HepG2 (cell line): ENCODE results near the gene GJA5. TPM values are rescaled to one million over a fixed set of nuclear protein-coding genes. Genes with fewer than 3 reads are reported as not detected.

Experiments
- ASH2L ChIP-seq: fragments of 300-600, 200-600 bp; sonication (generic); IDR thresholded peaks from 2 replicates; pipeline ENCODE4 v1.7.0; 2017; ENCODE audit warnings: low read depth, mild to moderate bottlenecking, moderate library complexity, mixed read lengths, low read length; ENCODE audit not compliant: insufficient read length
- DNMT3B ChIP-seq: conservative IDR thresholded peaks from 2 replicates; pipeline ENCODE4 v1.6.1; 2016; ENCODE audit warnings: missing biosample characterization, control low read depth
- E2F1 ChIP-seq: sonication (generic); formaldehyde crosslinking; IDR thresholded peaks from 2 replicates; pipeline ENCODE4 v1.5.0; 2020; ENCODE audit warnings: missing genetic modification reagents
- EHMT2 ChIP-seq: fragments of 200-600 bp; sonication (generic); IDR thresholded peaks from 2 replicates; pipeline ENCODE4 v1.7.0; 2017; ENCODE audit warnings: antibody characterized with exemption, low read depth, low read length, borderline replicate concordance
- EP300 ChIP-seq, 3 experiments: sonication (generic) in 1 of 3; formaldehyde crosslinking in 1 of 3; IDR thresholded peaks; 2 replicates each; pipeline versions ENCODE4 v1.5.1 to v1.6.1; 2011 to 2020; ENCODE audit warnings: low read depth in 2 of 3, low read length in 2 of 3, borderline replicate concordance in 1 of 3, improper control_type of control experiment in 1 of 3, mild to moderate bottlenecking in 1 of 3, missing genetic modification reagents in 1 of 3, moderate library complexity in 1 of 3
- FOXA3 ChIP-seq: IDR thresholded peaks from 2 replicates; pipeline ENCODE4 v1.6.1; 2016; ENCODE audit warnings: missing genetic modification reagents, missing compliant biosample characterization
- LBX2 ChIP-seq: sonication (generic); formaldehyde crosslinking; IDR thresholded peaks from 2 replicates; pipeline ENCODE4 v1.5.0; 2020; ENCODE audit warnings: missing genetic modification reagents, mild to moderate bottlenecking, borderline replicate concordance
- POLR2AphosphoS5 ChIP-seq: IDR thresholded peaks from 2 replicates; pipeline ENCODE4 v1.6.1; 2012; ENCODE audit warnings: low read depth, low read length
- RAD51 ChIP-seq: fragments of 450-650 bp; IDR thresholded peaks from 2 replicates; pipeline ENCODE4 v1.6.1; 2016; ENCODE audit warnings: borderline replicate concordance
- SCMH1 ChIP-seq: sonication (generic); formaldehyde crosslinking; IDR thresholded peaks from 2 replicates; pipeline ENCODE4 v1.9.0; 2021; ENCODE audit warnings: missing genetic modification reagents, mild to moderate bottlenecking, borderline replicate concordance
- ZFP82 ChIP-seq: sonication (generic); formaldehyde crosslinking; IDR thresholded peaks from 2 replicates; pipeline ENCODE4 v1.5.1; 2020; ENCODE audit warnings: mild to moderate bottlenecking, missing genetic modification reagents, borderline replicate concordance
- ZNF160 ChIP-seq: sonication (generic); formaldehyde crosslinking; IDR thresholded peaks from 2 replicates; pipeline ENCODE4 v1.8.0; 2022; ENCODE audit warnings: mild to moderate bottlenecking, inconsistent platforms, missing genetic modification reagents
- ZNF407 ChIP-seq: sonication (generic); formaldehyde crosslinking; IDR thresholded peaks from one replicate; pipeline ENCODE4 v1.5.1; 2020; ENCODE audit warnings: mild to moderate bottlenecking, missing genetic modification reagents; ENCODE audit errors: not compliant biosample characterization
- ZNF557 ChIP-seq: sonication (generic); formaldehyde crosslinking; IDR thresholded peaks from 2 replicates; pipeline ENCODE4 v1.4.0; 2020; ENCODE audit warnings: missing genetic modification reagents
- ZNF589 ChIP-seq: sonication (generic); formaldehyde crosslinking; conservative IDR thresholded peaks from 2 replicates; pipeline ENCODE4 v1.8.0; 2022; ENCODE audit warnings: mild to moderate bottlenecking, moderate library complexity, missing genetic modification reagents
- ZNF75D ChIP-seq: sonication (generic); formaldehyde crosslinking; IDR thresholded peaks from 2 replicates; pipeline ENCODE4 v1.8.1; 2023; ENCODE audit warnings: missing genetic modification reagents, mild to moderate bottlenecking, borderline replicate concordance
- ZNF770 ChIP-seq: sonication (generic); formaldehyde crosslinking; IDR thresholded peaks from 2 replicates; pipeline ENCODE4 v1.5.0; 2020; ENCODE audit warnings: mild to moderate bottlenecking, missing genetic modification reagents
- polyA plus RNA-seq, 8 experiments: library from polyadenylated mRNA; depleted of rRNA in 3 of 8; stranded (reverse) in 7 of 8; unstranded in 1 of 8; fragments of >200 nt; fragmentation: Illumina TruSeq in 4 of 8; extraction: Trizol in 4 of 8; gene quantifications; 2 replicates each; pipeline versions ENCODE4 v1.2.1 to v1.2.3, GENCODE V29; 2011 to 2016; ENCODE audit warnings: low read depth in 4 of 8, missing spikeins in 1 of 8, mixed read lengths in 1 of 8; ENCODE audit not compliant: insufficient read depth in 1 of 8
- total RNA-seq, 5 experiments: library from RNA; depleted of rRNA; stranded (reverse); fragments of >200 nt; fragmentation: Illumina TruSeq; extraction: Trizol; gene quantifications; 2 replicates each; pipeline ENCODE4 v1.2.3, GENCODE V29; 2016; ENCODE audit warnings: low read depth in 1 of 5

Gene GJA5
- total and polyA plus RNA-seq, 2 of the 13 experiments (the other 11 are each of a cell fraction or from before 2014, with no cell fraction given) = not detected

DNA sequence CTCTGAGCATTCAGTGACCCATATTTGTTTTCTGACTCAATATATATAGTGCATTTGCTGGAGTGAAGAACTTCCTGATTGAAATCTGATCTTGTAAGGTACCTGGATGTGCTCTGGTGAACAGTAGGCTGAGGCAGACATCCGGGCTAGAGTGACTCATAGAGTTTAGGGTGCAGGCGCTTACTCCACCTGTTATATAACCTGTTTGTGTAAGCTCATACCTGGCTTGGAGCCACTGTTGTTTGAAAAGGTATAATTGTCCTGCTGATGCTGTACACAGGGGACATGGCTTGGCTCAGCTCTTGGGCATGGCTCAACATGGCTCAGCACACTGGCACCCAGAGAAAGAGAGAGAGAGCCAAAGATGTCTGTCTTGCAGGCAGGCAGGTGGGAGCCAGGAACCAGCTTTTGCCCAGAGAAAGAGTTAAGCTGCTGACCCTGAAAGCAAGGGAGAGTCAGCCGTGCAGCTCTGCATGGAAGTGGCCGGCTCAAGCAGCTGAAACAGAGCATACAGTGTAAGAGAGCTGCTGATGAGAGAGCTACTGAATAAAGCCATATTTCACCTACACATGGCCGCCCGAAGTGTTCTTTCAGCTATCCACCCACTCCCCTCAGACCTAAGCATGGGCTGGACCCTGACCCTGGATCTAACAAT is 43.2 kb downstream of the GJA5 start (continued):
- TF ChIP-seq ZNF407 (no peak), ZNF557 (CRISPR knock-in tag) (no peak), DNMT3B (no peak), E2F1 (CRISPR knock-in tag) (no peak), LBX2 (CRISPR knock-in tag) (no peak), ASH2L (no peak), FOXA3 (CRISPR knock-in tag) (peak; percentile 62; the same call in 1 of the 2 replicates), EP300 (IDR thresholded peaks at IDR 0.05; ENCODE audit: low read depth in 2 of 2, low read length in 2 of 2) (peak in 1 of 2 experiments; percentile 54; a peak in 1 of 4 replicates), EP300 (CRISPR knock-in tag; IDR thresholded peaks at IDR 0.05; ENCODE audit: borderline replicate concordance) (peak; percentile 38; the same call in 1 of the 2 replicates), EHMT2 (no peak), RAD51 (no peak), SCMH1 (no peak), ZNF75D (CRISPR knock-in tag) (no peak), ZFP82 (CRISPR knock-in tag) (no peak), ZNF770 (CRISPR knock-in tag) (no peak), POLR2AphosphoS5 (no peak), ZNF160 (CRISPR knock-in tag) (no peak), ZNF589 (CRISPR knock-in tag) (no peak)
